HUES48 (cell line): ENCODE results near the gene AHSG.

Experiments
- H3K27ac ChIP-seq: one replicate; pipeline ENCODE4 v1.7.0; 2013; ENCODE audit warnings: low read depth, low read length, inconsistent platforms
- H3K27me3 ChIP-seq: 2 replicates; pipeline ENCODE4 v1.6.1; 2013; ENCODE audit warnings: mild to moderate bottlenecking, low read length; ENCODE audit not compliant: control insufficient read depth, insufficient read depth
- H3K36me3 ChIP-seq: 2 replicates; pipeline ENCODE4 v1.6.1; 2013; ENCODE audit warnings: low read length; ENCODE audit not compliant: control insufficient read depth, insufficient read depth
- H3K4me1 ChIP-seq: 2 replicates; pipeline ENCODE4 v1.6.1; 2013; ENCODE audit warnings: mild to moderate bottlenecking, low read length; ENCODE audit not compliant: control insufficient read depth, insufficient read depth
- H3K4me3 ChIP-seq: 2 replicates; pipeline ENCODE4 v1.5.1; 2013; ENCODE audit warnings: mild to moderate bottlenecking, low read depth, low read length
- H3K9ac ChIP-seq: 2 replicates; pipeline ENCODE4 v1.6.1; 2013; ENCODE audit warnings: mild to moderate bottlenecking, low read depth, low read length, moderate library complexity
- H3K9me3 ChIP-seq: 2 replicates; pipeline ENCODE4 v1.6.1; 2013; ENCODE audit warnings: low read length; ENCODE audit not compliant: control insufficient read depth, insufficient read depth

AHSG gene

GRCh38 chr3:186669378-186670084 lies 56.7 kb downstream of the AHSG start:
- Histone ChIP-seq H3K4me3 (no peak overlapping the region), H3K4me1 (peaks cover 11% of the 10 kb centered on the region), H3K36me3 (no peaks in the 10 kb centered on the region), H3K27ac (no peak overlapping the region), H3K9me3 (no peaks in the 10 kb centered on the region), H3K27me3 (no peaks in the 10 kb centered on the region), H3K9ac (no peak overlapping the region; the same call in 1 of the 2 replicates)

DNA sequence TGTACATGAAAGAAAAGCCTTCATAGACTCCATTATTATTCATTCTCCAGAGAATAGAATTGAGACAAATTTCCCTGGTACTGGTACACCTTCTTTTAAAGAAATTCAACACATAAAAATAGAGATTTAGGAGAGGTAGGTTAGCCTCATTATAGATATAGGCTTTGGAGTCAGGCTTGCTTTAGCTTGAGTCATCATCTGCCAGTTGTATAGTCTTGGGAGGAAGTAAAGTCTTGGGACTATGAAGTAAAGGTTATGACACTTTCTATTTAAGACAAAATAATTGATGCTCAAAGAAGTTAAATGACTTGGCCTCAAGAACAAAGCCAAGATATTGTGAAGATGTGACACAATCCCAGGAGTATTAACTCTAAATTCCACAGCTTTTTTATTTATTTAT lies 57.3 kb downstream of the AHSG start:
- Histone ChIP-seq H3K4me3 (no peak overlapping the region), H3K9ac (no peak overlapping the region; the same call in 1 of the 2 replicates), H3K4me1 (peaks cover 7% of the 10 kb centered on the region; the same call in 1 of the 2 replicates), H3K9me3 (no peaks in the 10 kb centered on the region), H3K36me3 (no peaks in the 10 kb centered on the region), H3K27ac (no peak overlapping the region), H3K27me3 (no peaks in the 10 kb centered on the region)
